A549 (cell line): ENCODE results near the gene SMIM21. TPM values are rescaled to one million over a fixed set of nuclear protein-coding genes. Genes with fewer than 3 reads are reported as not detected.

Experiments used
- ATAC-seq, 2 experiments: fragments of 200-7000 bp in 1 of 2; fragments of >200 bp in 1 of 2; cut with Nextera tagmentation in 1 of 2; cut with Tn5 transposase in 1 of 2; 3 replicates each; pipeline versions ENCODE4 v1.8.0 to v1.9.1; 2018 to 2020; ENCODE audit warnings: mild to moderate bottlenecking in 1 of 2, moderate library complexity in 1 of 2
- CTCF ChIA-PET: fragments of 300-600 bp; sonication (Branson Sonifier 250); formaldehyde crosslinking; extraction: SDS; loops from one replicate; lab custom pipeline; 2021; ENCODE audit warnings: antibody characterized with exemption, inconsistent platforms; lab: Yijun Ruan, JAX
- POLR2A ChIA-PET: fragments of 350-600 bp; formaldehyde crosslinking; extraction: SDS; loops from one replicate; lab custom pipeline; 2021; ENCODE audit warnings: antibody characterized with exemption, inconsistent platforms; lab: Yijun Ruan, JAX
- DNase-seq, 2 experiments: peaks; one replicate each; pipeline versions ENCODE4 v3.0.0 to v3.0.0-alpha.2; 2011 to 2016; ENCODE audit warnings: low read depth in 1 of 2, low spot score in 1 of 2
- FAIRE-seq: peaks from 2 replicates; lab custom pipeline; 2011; peaks lifted over from hg19 to GRCh38; lab: Jason Lieb, UNC
- H3K27ac ChIP-seq, 2 experiments: fragments of >200 bp; sonication (Bioruptor Twin); formaldehyde crosslinking; 3 replicates each; pipeline ENCODE4 v1.5.1; 2016 to 2017
- H3K4me1 ChIP-seq: fragments of >200 bp; sonication (Bioruptor Twin); formaldehyde crosslinking; 3 replicates; pipeline ENCODE4 v1.6.1; 2016
- H3K4me2 ChIP-seq: fragments of >200 bp; sonication (Bioruptor Twin); formaldehyde crosslinking; 3 replicates; pipeline ENCODE4 v1.6.1; 2016
- H3K4me3 ChIP-seq: fragments of >200 bp; sonication (Bioruptor Twin); formaldehyde crosslinking; 3 replicates; pipeline ENCODE4 v1.5.1; 2016
- H3K9me3 ChIP-seq: fragments of >200 bp; sonication (Bioruptor Twin); formaldehyde crosslinking; 3 replicates; pipeline ENCODE4 v1.6.1; 2016
- CEBPB ChIP-seq, 2 experiments: fragments of >200 bp in 1 of 2; sonication (Bioruptor Twin) in 1 of 2; formaldehyde crosslinking in 1 of 2; IDR thresholded peaks; 2 replicates each; pipeline ENCODE4 v1.6.1; 2012 to 2016
- CHD4 ChIP-seq: fragments of 200-600 bp; sonication (generic); IDR thresholded peaks from 2 replicates; pipeline ENCODE4 v1.6.1; 2016; ENCODE audit warnings: antibody characterized with exemption, mild to moderate bottlenecking, borderline replicate concordance
- EHMT2 ChIP-seq: fragments of 200-600 bp; sonication (generic); IDR thresholded peaks from 2 replicates; pipeline ENCODE4 v1.6.1; 2016; ENCODE audit warnings: antibody characterized with exemption, low read depth, mild to moderate bottlenecking, moderate library complexity
- FOSL2 ChIP-seq, 2 experiments: fragments of 450-650 bp in 1 of 2; fragments of >200 bp in 1 of 2; sonication (Bioruptor Twin) in 1 of 2; formaldehyde crosslinking; IDR thresholded peaks; 2 replicates each; pipeline versions ENCODE4 v1.5.0 to v1.6.1; 2016 to 2020; ENCODE audit warnings: mild to moderate bottlenecking in 1 of 2, moderate library complexity in 1 of 2
- HEYL ChIP-seq: fragments of 250-450 bp; sonication (Bioruptor Pico); IDR thresholded peaks from 2 replicates; pipeline ENCODE4 v1.8.0; 2021; ENCODE audit warnings: mild to moderate bottlenecking, moderate library complexity
- HOXA7 ChIP-seq: fragments of 250-450 bp; sonication (Bioruptor Pico); IDR thresholded peaks from 2 replicates; pipeline ENCODE4 v1.5.0; 2020; ENCODE audit warnings: mild to moderate bottlenecking, moderate library complexity
- HOXB13 ChIP-seq: fragments of 250-450 bp; sonication (Bioruptor Pico); IDR thresholded peaks from 2 replicates; pipeline ENCODE4 v1.5.0; 2020; ENCODE audit warnings: low read depth, mild to moderate bottlenecking, moderate library complexity
- HOXB5 ChIP-seq: fragments of 250-450 bp; sonication (Bioruptor Pico); IDR thresholded peaks from 2 replicates; pipeline ENCODE4 v1.5.0; 2020; ENCODE audit warnings: mild to moderate bottlenecking, moderate library complexity
- JUNB ChIP-seq: fragments of >200 bp; sonication (Bioruptor Twin); formaldehyde crosslinking; IDR thresholded peaks from 2 replicates; pipeline ENCODE4 v1.6.1; 2016
- KDM1A ChIP-seq: fragments of 200-600 bp; sonication (generic); IDR thresholded peaks from 2 replicates; pipeline ENCODE4 v1.6.1; 2016; ENCODE audit warnings: low read depth, mild to moderate bottlenecking
- MAZ ChIP-seq: fragments of 150-350 bp; IDR thresholded peaks from 2 replicates; pipeline ENCODE4 v1.6.1; 2014; ENCODE audit warnings: antibody characterized with exemption, low read depth, low read length, borderline replicate concordance
- NR3C1 ChIP-seq: fragments of >200 bp; sonication (Bioruptor Twin); formaldehyde crosslinking; IDR thresholded peaks from 3 replicates; pipeline ENCODE4 v1.6.1; 2017
- RFX5 ChIP-seq: fragments of 450-650 bp; IDR thresholded peaks from 2 replicates; pipeline ENCODE4 v1.7.1; 2014; ENCODE audit warnings: antibody characterized with exemption, mild to moderate bottlenecking, moderate library complexity
- RNF2 ChIP-seq: fragments of 200-600 bp; sonication (generic); IDR thresholded peaks from 2 replicates; pipeline ENCODE4 v1.6.1; 2016; ENCODE audit warnings: low read depth, mild to moderate bottlenecking, antibody characterized with exemption, moderate library complexity, borderline replicate concordance
- SREBF2 ChIP-seq: fragments of 450-650 bp; IDR thresholded peaks from 2 replicates; pipeline ENCODE4 v1.6.1; 2014; ENCODE audit warnings: mild to moderate bottlenecking, moderate library complexity
- TP53 ChIP-seq: fragments of 250-450 bp; sonication (Bioruptor Pico); IDR thresholded peaks from 2 replicates; pipeline ENCODE4 v1.5.0; 2021; ENCODE audit warnings: mild to moderate bottlenecking, moderate library complexity
- USF2 ChIP-seq: fragments of 450-650 bp; IDR thresholded peaks from 2 replicates; pipeline ENCODE4 v1.6.1; 2014; ENCODE audit warnings: antibody characterized with exemption
- ZC3H11A ChIP-seq: fragments of 450-650 bp; IDR thresholded peaks from 2 replicates; pipeline ENCODE4 v1.6.1; 2014; ENCODE audit warnings: antibody characterized with exemption, mild to moderate bottlenecking
- WGBS: methylation state at CpG from one replicate; pipeline ENCODE4 v1.1.6; 2017; ENCODE audit errors: missing lambda C conversion rate; 5-methylcytosine and 5-hydroxymethylcytosine counted together
- polyA plus RNA-seq, 4 experiments: library from polyadenylated mRNA; depleted of rRNA in 3 of 4; stranded (reverse); fragments of >200 nt; fragmentation: RNase III in 1 of 4; extraction: RNeasy Plus Mini Kit Qiagen cat#74134 plus additional on column Dnase treatment in 1 of 4; gene quantifications; 2 replicates in 3 of 4; 3 replicates in 1 of 4; pipeline ENCODE4 v1.2.3, GENCODE V29; 2011 to 2017
- TF ChIP-seq, protein P1 (sequence below): fragments of 250-450 bp; sonication (Bioruptor Pico); IDR thresholded peaks from 2 replicates; pipeline ENCODE4 v1.5.0; 2020; ENCODE audit warnings: low read depth, mild to moderate bottlenecking, moderate library complexity
- TF ChIP-seq, protein P2 (sequence below): fragments of >200 bp; sonication (Bioruptor Twin); formaldehyde crosslinking; IDR thresholded peaks from 2 replicates; pipeline ENCODE4 v1.6.1; 2016
- TF ChIP-seq, protein P3 (sequence below): IDR thresholded peaks from 2 replicates; pipeline ENCODE4 v1.6.1; 2012; ENCODE audit warnings: low read depth, borderline replicate concordance

SMIM21 gene
- polyA plus RNA-seq, 2 of the 4 experiments (the other 2 are of a cell fraction) = not detected

DNA sequence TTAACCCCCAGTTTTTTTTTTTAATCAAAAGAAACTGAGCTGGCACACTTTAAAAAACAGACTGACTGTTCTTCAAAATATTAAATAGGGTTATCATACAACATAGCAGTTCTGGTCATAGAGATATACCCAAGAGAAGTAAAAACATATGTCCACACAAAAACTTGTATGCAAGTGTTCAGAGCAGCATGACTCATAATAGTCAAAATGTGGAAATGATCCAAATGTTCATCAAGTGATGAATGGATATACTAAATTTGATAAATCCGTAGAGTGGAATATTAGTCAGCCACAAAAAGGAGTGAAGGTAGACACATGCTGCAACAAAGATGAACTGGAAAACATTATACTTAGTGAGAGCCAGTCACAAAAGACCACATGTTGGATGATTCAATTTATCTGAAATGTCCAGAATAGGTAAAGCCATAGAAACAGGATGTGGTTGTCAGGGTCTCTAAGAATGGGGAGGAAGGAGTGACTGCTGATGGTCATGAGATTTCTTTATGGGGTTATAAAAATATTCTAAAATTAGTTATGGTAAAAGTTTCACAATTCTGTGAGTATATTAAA lies 5.1 kb downstream of the SMIM21 start:
- Histone ChIP-seq H3K27ac (no peak overlapping the region), H3K4me1 (peaks cover 16% of the 10 kb centered on the region; the same call in 2 of the 3 replicates), H3K4me2 (no peak overlapping the region), H3K4me3 (no peak overlapping the region), H3K9me3 (peaks cover 7% of the 10 kb centered on the region; the same call in 2 of the 3 replicates)
- no peak for ATAC-seq
- DNase-seq = no peak
- 52% methylated on average over 1 of the region's 1 CpG for WGBS
- CTCF ChIA-PET = no interaction called here
- no peak for TF ChIP-seq MAZ
- TF ChIP-seq USF2 = no peak
- TF ChIP-seq, protein P1, sequence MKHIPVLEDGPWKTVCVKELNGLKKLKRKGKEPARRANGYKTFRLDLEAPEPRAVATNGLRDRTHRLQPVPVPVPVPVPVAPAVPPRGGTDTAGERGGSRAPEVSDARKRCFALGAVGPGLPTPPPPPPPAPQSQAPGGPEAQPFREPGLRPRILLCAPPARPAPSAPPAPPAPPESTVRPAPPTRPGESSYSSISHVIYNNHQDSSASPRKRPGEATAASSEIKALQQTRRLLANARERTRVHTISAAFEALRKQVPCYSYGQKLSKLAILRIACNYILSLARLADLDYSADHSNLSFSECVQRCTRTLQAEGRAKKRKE (CRISPR knock-in tag) = no peak
- TF ChIP-seq HOXB13 = no peak
- no peak for TF ChIP-seq HOXB5 (CRISPR knock-in tag)
- TF ChIP-seq NR3C1 = no peak
- TF ChIP-seq, protein P2, sequence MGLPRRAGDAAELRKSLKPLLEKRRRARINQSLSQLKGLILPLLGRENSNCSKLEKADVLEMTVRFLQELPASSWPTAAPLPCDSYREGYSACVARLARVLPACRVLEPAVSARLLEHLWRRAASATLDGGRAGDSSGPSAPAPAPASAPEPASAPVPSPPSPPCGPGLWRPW = no peak
- TF ChIP-seq TP53 = no peak
- TF ChIP-seq KDM1A = no peak
- TF ChIP-seq FOSL2 (IDR thresholded peaks at IDR 0.05) = no peak
- TF ChIP-seq FOSL2 (CRISPR knock-in tag; IDR thresholded peaks at IDR 0.05) = no peak
- no peak for TF ChIP-seq EHMT2
- no peak for TF ChIP-seq HEYL (CRISPR knock-in tag)
- TF ChIP-seq SREBF2 = no peak
- TF ChIP-seq RFX5 = no peak
- POLR2A ChIA-PET = no interaction called here
- FAIRE-seq = no peak

GRCh38 chr18:75421656-75422055 lies 5.8 kb downstream of the SMIM21 start:
- ATAC-seq = no peak
- POLR2A ChIA-PET = no interaction called here
- Histone ChIP-seq H3K27ac (no peak overlapping the region), H3K4me1 (peaks cover 16% of the 10 kb centered on the region; the same call in 2 of the 3 replicates), H3K4me3 (no peak overlapping the region), H3K4me2 (no peak overlapping the region), H3K9me3 (peaks cover 7% of the 10 kb centered on the region; the same call in 2 of the 3 replicates)
- FAIRE-seq = no peak
- WGBS = 72% methylated on average over 3 of the region's 3 CpGs
- TF ChIP-seq HEYL (CRISPR knock-in tag) (no peak), CHD4 (no peak)
- CTCF ChIA-PET = interaction anchor here (1.2 kb wide), 1 partner anchor 46 kb away, joined by 3 read pairs; no protein-coding TSS in a partner anchor
- DNase-seq = no peak

- Histone ChIP-seq H3K4me3 (peak overlapping the region; percentile 24; the same call in 1 of the 3 replicates), H3K27ac (peak overlapping the region; percentile 62 to 77), H3K4me2 (peak overlapping the region; percentile 78), H3K4me1 (peaks cover 16% of the 10 kb centered on the region; the same call in 2 of the 3 replicates), H3K9me3 (peaks cover 7% of the 10 kb centered on the region; the same call in 2 of the 3 replicates)
- ATAC-seq = peak; percentile 71 to 88
- WGBS = 11% methylated on average over 10 of the region's 10 CpGs
- ChIA-PET CTCF (interaction anchor here (1.4 kb wide), 1 partner anchor 45 kb away, joined by 3 read pairs; no protein-coding TSS in a partner anchor), POLR2A (no interaction called here)
- DNase-seq = peak; percentile 5 to 44
- TF ChIP-seq ZC3H11A (no peak), JUNB (peak; percentile 31; the same call in 1 of the 2 replicates), CEBPB (IDR thresholded peaks at IDR 0.05) (peak in 1 of 2 experiments; percentile 3; a peak in 1 of 4 replicates), RNF2 (no peak), HOXA7 (CRISPR knock-in tag) (no peak)
- TF ChIP-seq, protein P3, sequence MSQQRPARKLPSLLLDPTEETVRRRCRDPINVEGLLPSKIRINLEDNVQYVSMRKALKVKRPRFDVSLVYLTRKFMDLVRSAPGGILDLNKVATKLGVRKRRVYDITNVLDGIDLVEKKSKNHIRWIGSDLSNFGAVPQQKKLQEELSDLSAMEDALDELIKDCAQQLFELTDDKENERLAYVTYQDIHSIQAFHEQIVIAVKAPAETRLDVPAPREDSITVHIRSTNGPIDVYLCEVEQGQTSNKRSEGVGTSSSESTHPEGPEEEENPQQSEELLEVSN = no peak
- no peak for FAIRE-seq
These were observed 9.1 kb downstream of the SMIM21 start for GRCh38 chr18:75418293-75419005.
